Kidney (tissue), 14 donors: Measurements from ENCODE around the gene KCNAB2. TPM values are rescaled to one million over a fixed set of nuclear protein-coding genes. Genes with fewer than 3 reads are reported as not detected.
"Not testable (repeated sequence)": the region's sequence is repeated elsewhere in the genome, so short reads cannot be mapped to it uniquely, and the experiment has no call there.

Experiments used
- DNase-seq, 5 donors: peaks; one replicate each; pipeline ENCODE4 v3.0.0-alpha.2; 2013 to 2020
- FAIRE-seq: peaks from 2 replicates; lab custom pipeline; 2012; peaks lifted over from hg19 to GRCh38; lab: Jason Lieb, UNC
- H3K27ac ChIP-seq, 2 donors: one replicate each; pipeline ENCODE4 v1.7.0; 2013; ENCODE audit warnings: low read depth in 2 of 2, low read length in 2 of 2, inconsistent platforms in 1 of 2
- H3K27me3 ChIP-seq: one replicate; pipeline ENCODE4 v1.7.1; 2013; ENCODE audit warnings: low read length, inconsistent platforms; ENCODE audit not compliant: control insufficient read depth, insufficient read depth
- H3K36me3 ChIP-seq, 3 donors: one replicate each; pipeline versions ENCODE4 v1.7.0 to v1.7.1; 2013; ENCODE audit warnings: low read length in 3 of 3, control low read depth in 1 of 3, inconsistent platforms in 1 of 3; ENCODE audit not compliant: insufficient read depth in 3 of 3, control insufficient read depth in 2 of 3
- H3K4me1 ChIP-seq, 3 donors: one replicate each; pipeline versions ENCODE4 v1.7.0 to v1.7.1; 2013; ENCODE audit warnings: low read length in 3 of 3, inconsistent platforms in 1 of 3, low read depth in 1 of 3; ENCODE audit not compliant: control insufficient read depth in 2 of 3, insufficient read depth in 2 of 3
- H3K4me3 ChIP-seq, 3 donors: one replicate each; pipeline versions ENCODE4 v1.7.0 to v1.8.1; 2013; ENCODE audit warnings: low read length in 3 of 3, control low read depth in 1 of 3, inconsistent platforms in 1 of 3
- H3K9ac ChIP-seq, 3 donors: one replicate each; pipeline versions ENCODE4 v1.7.0 to v1.7.1; 2013; ENCODE audit warnings: low read length in 3 of 3, control low read depth in 1 of 3, inconsistent platforms in 1 of 3
- H3K9me3 ChIP-seq, 3 donors: one replicate each; pipeline versions ENCODE4 v1.7.0 to v1.7.1; 2013; ENCODE audit warnings: low read length in 3 of 3, control low read depth in 1 of 3, inconsistent platforms in 1 of 3; ENCODE audit not compliant: control insufficient read depth in 2 of 3, insufficient read depth in 1 of 3
- CTCF ChIP-seq: IDR thresholded peaks from 3 replicates; pipeline ENCODE4 v1.5.1; 2012; ENCODE audit warnings: mild to moderate bottlenecking, moderate library complexity, borderline replicate concordance; ENCODE audit not compliant: insufficient read depth; ENCODE audit errors: extremely low read depth
- intact Hi-C: fragments of 100-400 bp; cut with DNase I; formaldehyde crosslinking; loops from one replicate; pipeline ENCODE4 v1.11.1; 2022
- polyA plus RNA-seq: library from polyadenylated mRNA; stranded (reverse); fragments of 350-450 nt; fragmentation: Illumina TruSeq; extraction: RNeasy Lipid Tissue Mini Kit (QIAGEN cat#74804); gene quantifications from one replicate; pipeline ENCODE4 v1.2.3, GENCODE V29; 2014; ENCODE audit warnings: low read depth, low replicate concordance; ENCODE audit not compliant: insufficient read depth
- total RNA-seq: library from RNA; stranded (reverse); fragmentation: NEBNext Ultra II Directional; extraction: Animal tissue kit (Norgen Biotek cat#: 25700); gene quantifications from one replicate; pipeline ENCODE4 v1.2.1, GENCODE V29; 2021
- donor health status: control.
- donor health status: control.
- donor health status: control.
- donor health status: control.
- donor health status: control.
- donor health status: DM: yes; HTN: yes; CAD: no.
- donor health status: Normal renal cell carcinoma (clear cell type).

KCNAB2 gene
- total and polyA plus RNA-seq, 2 donors from 2014 or later: 19.6 to 28.1 TPM

DNA sequence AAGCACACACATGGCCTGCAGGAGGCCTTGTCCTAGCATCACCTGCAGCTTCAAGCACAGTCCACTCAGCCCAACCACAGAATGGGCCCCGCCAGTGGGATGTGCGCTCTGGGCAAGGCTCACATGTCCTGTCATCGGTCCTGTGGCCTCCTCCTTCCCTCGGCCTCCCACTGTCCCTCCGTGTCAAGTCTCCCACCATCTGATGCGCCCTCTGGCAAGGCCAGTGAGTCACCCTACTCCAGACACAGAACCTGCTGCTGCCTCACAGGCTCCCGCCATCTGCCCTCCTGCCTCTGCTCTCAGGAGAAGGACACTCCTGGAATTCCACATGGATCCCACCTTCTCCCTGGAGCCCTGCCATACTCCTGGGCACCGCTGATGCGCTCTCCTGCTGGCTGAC lies 14.2 kb downstream of the KCNAB2 start:
- Histone ChIP-seq H3K4me3 (no peak overlapping the region), H3K9me3 (no peaks in the 10 kb centered on the region), H3K27me3 (no peaks in the 10 kb centered on the region), H3K36me3 (peaks cover 0 to 2% (median 0%) of the 10 kb centered on the region in 3 donors), H3K4me1 (peaks cover 0 to 12% (median 4%) of the 10 kb centered on the region in 3 donors), H3K9ac (no peak overlapping the region), H3K27ac (no peak overlapping the region)
- TF ChIP-seq CTCF: no peak
- DNase-seq: no peak
- no peak for FAIRE-seq
- intact Hi-C loops: loop anchor here (10.0 kb wide), 1 partner anchor 185 kb away; the partner anchor contains the start of gene HES3

GRCh38 chr1:6062670-6063069 lies 17.0 kb downstream of the KCNAB2 start:
- intact Hi-C loops: no loop called here
- peaks cover 0 to 7% (median 0%) of the 10 kb centered on the region in 3 donors for H3K4me1 ChIP-seq
- no peak overlapping the region for H3K4me3 ChIP-seq
- DNase-seq (no peak), FAIRE-seq (no peak)
- H3K36me3 ChIP-seq: peaks cover 0 to 2% (median 0%) of the 10 kb centered on the region in 3 donors
- TF ChIP-seq CTCF: no peak
- no peak overlapping the region for H3K9ac ChIP-seq
- no peak overlapping the region for H3K27ac ChIP-seq
- H3K9me3 ChIP-seq: no peaks in the 10 kb centered on the region
- no peaks in the 10 kb centered on the region for H3K27me3 ChIP-seq

DNA sequence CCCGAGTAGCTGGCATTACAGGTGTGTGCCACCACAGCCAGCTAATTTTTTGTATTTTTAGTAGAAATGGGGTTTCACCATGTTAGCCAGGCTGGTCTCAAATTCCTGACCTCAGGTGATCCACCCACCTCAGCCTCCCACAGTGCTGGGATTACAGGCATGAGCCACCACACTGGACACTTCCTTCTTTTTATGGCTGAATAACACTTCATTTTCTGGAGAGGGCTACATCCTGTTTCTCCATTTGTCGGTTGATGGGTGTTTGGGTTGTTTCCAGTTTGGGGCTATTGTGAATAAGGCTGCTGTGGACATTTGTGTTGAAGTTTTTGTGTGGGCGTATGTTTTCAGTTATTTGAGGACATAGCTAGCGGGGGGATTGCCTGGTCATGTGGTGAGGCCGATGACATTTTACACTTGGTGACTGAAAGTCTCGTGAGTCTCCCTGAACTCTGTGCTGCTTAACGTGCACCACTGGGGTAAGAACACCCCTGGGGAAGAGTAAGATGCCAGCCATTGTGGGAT lies 17.9 kb downstream of the KCNAB2 start:
- not testable (repeated sequence) for FAIRE-seq, H3K36me3 ChIP-seq

DNA sequence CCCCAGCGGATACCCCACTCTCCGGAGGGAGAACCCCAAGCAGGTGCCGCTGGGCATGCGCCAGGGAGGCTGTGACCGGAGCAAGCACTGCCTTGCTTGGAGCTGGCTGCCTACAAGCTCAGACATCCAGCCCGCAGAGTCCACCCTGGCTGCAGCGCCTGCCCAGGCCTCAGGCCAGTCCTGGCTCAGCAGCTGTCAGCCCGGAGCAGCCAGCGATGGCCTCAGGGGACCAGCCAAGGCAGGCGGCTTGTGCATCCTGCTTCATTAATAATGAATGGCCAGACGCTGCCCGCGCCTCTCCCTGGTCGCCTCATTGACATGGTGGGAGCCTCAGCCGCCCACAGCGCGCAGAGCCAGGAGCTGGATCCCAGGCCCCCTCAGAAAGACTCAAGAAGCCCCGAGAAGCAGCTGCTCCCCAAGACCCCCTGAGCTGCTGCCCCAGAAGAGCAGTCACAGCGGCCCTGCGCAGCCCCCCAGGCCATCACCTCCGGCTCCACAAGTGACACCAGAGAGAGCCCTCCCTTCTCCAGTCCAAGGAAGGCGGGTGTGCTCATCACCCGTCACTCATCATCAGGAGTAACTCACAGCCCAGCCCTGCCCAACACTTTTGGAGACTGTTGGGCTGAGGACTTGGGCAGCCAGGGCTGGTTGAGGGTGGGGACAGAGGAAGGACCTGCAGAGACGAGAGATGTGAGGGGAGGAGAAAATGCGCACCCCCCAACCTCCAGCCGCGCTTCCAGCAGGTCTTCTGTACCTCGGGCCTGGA lies 19.6 kb downstream of the KCNAB2 start:
- no peak for TF ChIP-seq CTCF
- H3K27me3 ChIP-seq: no peaks in the 10 kb centered on the region
- H3K4me3 ChIP-seq: no peak overlapping the region
- no peak overlapping the region for H3K9ac ChIP-seq
- H3K4me1 ChIP-seq: no peaks in the 10 kb centered on the region
- DNase-seq: no peak
- intact Hi-C loops: no loop called here
- no peak overlapping the region for H3K27ac ChIP-seq
- no peaks in the 10 kb centered on the region for H3K9me3 ChIP-seq
- H3K36me3 ChIP-seq: peaks cover 0 to 2% (median 0%) of the 10 kb centered on the region in 3 donors
- no peak for FAIRE-seq

More for the DNA sequence above, 17.9 kb downstream of the KCNAB2 start:
- H3K9ac ChIP-seq, H3K4me3 ChIP-seq, DNase-seq, H3K9me3 ChIP-seq, intact Hi-C loops, H3K4me1 ChIP-seq, H3K27ac ChIP-seq, H3K27me3 ChIP-seq: not testable (repeated sequence)
